Gastrocnemius medialis (tissue), 4 donors: ENCODE measurements around the gene CELSR1.

ENCODE experiments used
- POLR2A ChIP-seq, 2 donors: fragments of 450-650 bp; IDR thresholded peaks; one replicate each; pipeline ENCODE4 v1.6.1; 2017; ENCODE audit warnings: antibody characterized with exemption in 2 of 2, mild to moderate bottlenecking in 2 of 2, moderate library complexity in 2 of 2
- TF ChIP-seq, protein P1 (sequence below), 5 experiments: fragments of 450-650 bp in 3 of 5; fragments of 200-600 bp in 2 of 5; sonication (generic) in 2 of 5; IDR thresholded peaks in 4 of 5; conservative IDR thresholded peaks in 1 of 5; 1 replicate in 4 of 5; 2 replicates in 1 of 5; pipeline ENCODE4 v1.5.1; 2016 to 2019; ENCODE audit warnings: antibody characterized with exemption in 5 of 5, mild to moderate bottlenecking in 3 of 5, moderate library complexity in 3 of 5

GRCh38 chr22:46358766-46359165, 178.7 kb downstream of the CELSR1 start:
- TF ChIP-seq, protein P1, sequence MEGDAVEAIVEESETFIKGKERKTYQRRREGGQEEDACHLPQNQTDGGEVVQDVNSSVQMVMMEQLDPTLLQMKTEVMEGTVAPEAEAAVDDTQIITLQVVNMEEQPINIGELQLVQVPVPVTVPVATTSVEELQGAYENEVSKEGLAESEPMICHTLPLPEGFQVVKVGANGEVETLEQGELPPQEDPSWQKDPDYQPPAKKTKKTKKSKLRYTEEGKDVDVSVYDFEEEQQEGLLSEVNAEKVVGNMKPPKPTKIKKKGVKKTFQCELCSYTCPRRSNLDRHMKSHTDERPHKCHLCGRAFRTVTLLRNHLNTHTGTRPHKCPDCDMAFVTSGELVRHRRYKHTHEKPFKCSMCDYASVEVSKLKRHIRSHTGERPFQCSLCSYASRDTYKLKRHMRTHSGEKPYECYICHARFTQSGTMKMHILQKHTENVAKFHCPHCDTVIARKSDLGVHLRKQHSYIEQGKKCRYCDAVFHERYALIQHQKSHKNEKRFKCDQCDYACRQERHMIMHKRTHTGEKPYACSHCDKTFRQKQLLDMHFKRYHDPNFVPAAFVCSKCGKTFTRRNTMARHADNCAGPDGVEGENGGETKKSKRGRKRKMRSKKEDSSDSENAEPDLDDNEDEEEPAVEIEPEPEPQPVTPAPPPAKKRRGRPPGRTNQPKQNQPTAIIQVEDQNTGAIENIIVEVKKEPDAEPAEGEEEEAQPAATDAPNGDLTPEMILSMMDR (IDR thresholded peaks at IDR 0.05 in 4 of 5, conservative IDR thresholded peaks at IDR 0.05 in 1 of 5) = no peak
- no peak for TF ChIP-seq POLR2A (IDR thresholded peaks at IDR 0.05)
